ENCODE results near the gene CYREN. TPM values are rescaled to one million over a fixed set of nuclear protein-coding genes. Genes with fewer than 3 reads are reported as not detected.

Gene CYREN
- total RNA-seq, 1 experiment from 2014 or later = 84.8 TPM

- TF ChIP-seq CTCF (IDR thresholded peaks at IDR 0.05; ENCODE audit: unreplicated experiment) = no peak
- Mint-ChIP-seq H3K9me3 (ENCODE audit: low read depth, unreplicated experiment) (peaks cover 3% of the 10 kb centered on the region), H3K27me3 (ENCODE audit: unreplicated experiment) (no peaks in the 10 kb centered on the region), H3K27ac (ENCODE audit: unreplicated experiment) (no peak overlapping the region), H3K4me1 (ENCODE audit: low read depth, unreplicated experiment) (peaks cover 28% of the 10 kb centered on the region), H3K4me3 (ENCODE audit: low read depth, unreplicated experiment) (no peak overlapping the region), H3K36me3 (ENCODE audit: insufficient read depth, unreplicated experiment) (peaks cover 88% of the 10 kb centered on the region)
- no TSS peak for BruUV-seq (replicated peaks)
- intact Hi-C loops (cut with micrococcal nuclease; ENCODE audit: unreplicated experiment) = no loop called here
- CTCF ChIA-PET = no interaction called here
- DNase-seq = no peak
These were observed 3.1 kb downstream of the CYREN start for GRCh38 chr7:135167365-135167917.

- H3K27ac Mint-ChIP-seq (ENCODE audit: unreplicated experiment) = no peak overlapping the region
- no peak overlapping the region for H3K4me3 Mint-ChIP-seq (ENCODE audit: low read depth, unreplicated experiment)
- H3K4me1 Mint-ChIP-seq (ENCODE audit: low read depth, unreplicated experiment) = peaks cover 37% of the 10 kb centered on the region
- peaks cover 88% of the 10 kb centered on the region for H3K36me3 Mint-ChIP-seq (ENCODE audit: insufficient read depth, unreplicated experiment)
- H3K9me3 Mint-ChIP-seq (ENCODE audit: low read depth, unreplicated experiment) = peaks cover 6% of the 10 kb centered on the region
- TF ChIP-seq CTCF (IDR thresholded peaks at IDR 0.05; ENCODE audit: unreplicated experiment) = no peak
- no peaks in the 10 kb centered on the region for H3K27me3 Mint-ChIP-seq (ENCODE audit: unreplicated experiment)
- CTCF ChIA-PET = no interaction called here
- DNase-seq = no peak
- no TSS peak for BruUV-seq (replicated peaks)
- intact Hi-C loops (cut with micrococcal nuclease; ENCODE audit: unreplicated experiment) = no loop called here
These were observed 4.0 kb downstream of the CYREN start for GRCh38 chr7:135166338-135166990.

DNA sequence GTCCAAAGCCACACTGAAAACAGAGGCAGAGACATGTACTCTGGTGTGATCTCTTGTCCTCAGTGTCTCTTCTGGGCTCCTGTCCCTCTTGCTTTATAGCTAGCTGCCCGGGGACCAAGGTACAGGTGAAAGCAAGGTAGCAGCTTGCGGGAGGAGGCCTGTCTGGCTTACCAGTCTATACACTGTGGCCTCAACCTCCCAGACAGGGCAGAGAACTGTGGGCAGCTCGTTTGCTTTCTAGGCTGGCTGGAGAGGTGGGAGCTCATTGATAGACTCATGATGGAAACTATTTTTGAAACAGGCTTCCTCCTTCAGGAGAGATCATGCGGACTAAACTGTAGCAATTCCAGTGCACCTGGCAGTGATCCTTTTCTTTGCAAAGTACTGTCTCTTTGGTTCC lies 4.6 kb downstream of the CYREN start:
- CTCF ChIA-PET = no interaction called here
- intact Hi-C loops (cut with micrococcal nuclease; ENCODE audit: unreplicated experiment) = no loop called here
- no TSS peak for BruUV-seq (replicated peaks)
- Mint-ChIP-seq H3K4me1 (ENCODE audit: low read depth, unreplicated experiment) (peaks cover 43% of the 10 kb centered on the region), H3K36me3 (ENCODE audit: insufficient read depth, unreplicated experiment) (peaks cover 88% of the 10 kb centered on the region), H3K9me3 (ENCODE audit: low read depth, unreplicated experiment) (peaks cover 6% of the 10 kb centered on the region), H3K27ac (ENCODE audit: unreplicated experiment) (no peak overlapping the region), H3K4me3 (ENCODE audit: low read depth, unreplicated experiment) (no peak overlapping the region), H3K27me3 (ENCODE audit: unreplicated experiment) (no peaks in the 10 kb centered on the region)
- DNase-seq = no peak
- TF ChIP-seq CTCF (IDR thresholded peaks at IDR 0.05; ENCODE audit: unreplicated experiment) = no peak

DNA sequence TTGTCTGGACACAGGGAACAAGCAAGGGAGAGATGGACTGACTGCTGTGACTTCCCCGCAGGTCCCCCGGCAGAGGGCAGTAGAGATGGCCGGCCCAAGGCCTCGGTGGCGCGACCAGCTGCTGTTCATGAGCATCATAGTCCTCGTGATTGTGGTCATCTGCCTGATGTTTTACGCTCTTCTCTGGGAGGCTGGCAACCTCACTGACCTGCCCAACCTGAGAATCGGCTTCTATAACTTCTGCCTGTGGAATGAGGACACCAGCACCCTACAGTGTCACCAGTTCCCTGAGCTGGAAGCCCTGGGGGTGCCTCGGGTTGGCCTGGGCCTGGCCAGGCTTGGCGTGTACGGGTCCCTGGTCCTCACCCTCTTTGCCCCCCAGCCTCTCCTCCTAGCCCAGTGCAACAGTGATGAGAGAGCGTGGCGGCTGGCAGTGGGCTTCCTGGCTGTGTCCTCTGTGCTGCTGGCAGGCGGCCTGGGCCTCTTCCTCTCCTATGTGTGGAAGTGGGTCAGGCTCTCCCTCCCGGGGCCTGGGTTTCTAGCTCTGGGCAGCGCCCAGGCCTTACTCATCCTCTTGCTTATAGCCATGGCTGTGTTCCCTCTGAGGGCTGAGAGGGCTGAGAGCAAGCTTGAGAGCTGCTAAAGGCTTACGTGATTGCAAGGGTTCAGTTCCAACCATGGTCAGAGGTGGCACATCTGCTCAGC lies 6.0 kb downstream of the CYREN start:
- H3K27me3 Mint-ChIP-seq (ENCODE audit: unreplicated experiment) = no peaks in the 10 kb centered on the region
- intact Hi-C loops (cut with micrococcal nuclease; ENCODE audit: unreplicated experiment) = no loop called here
- H3K27ac Mint-ChIP-seq (ENCODE audit: unreplicated experiment) = peak overlapping the region; percentile 20
- BruUV-seq (replicated peaks) = no TSS peak
- no peak for TF ChIP-seq CTCF (IDR thresholded peaks at IDR 0.05; ENCODE audit: unreplicated experiment)
- peaks cover 50% of the 10 kb centered on the region for H3K4me1 Mint-ChIP-seq (ENCODE audit: low read depth, unreplicated experiment)
- H3K36me3 Mint-ChIP-seq (ENCODE audit: insufficient read depth, unreplicated experiment) = peaks cover 76% of the 10 kb centered on the region
- CTCF ChIA-PET = no interaction called here
- no peak for DNase-seq
- no peak overlapping the region for H3K4me3 Mint-ChIP-seq (ENCODE audit: low read depth, unreplicated experiment)
- peaks cover 8% of the 10 kb centered on the region for H3K9me3 Mint-ChIP-seq (ENCODE audit: low read depth, unreplicated experiment)

Measured in Calu3 (cell line).